OCI-LY3 (cell line): ENCODE data around the gene KCNA4.

Experiments
- H2AFZ ChIP-seq: fragments of 200-600, 300-600 bp; shearing (Covaris generic); 2 replicates; pipeline ENCODE4 v1.6.0; 2014; ENCODE audit warnings: antibody characterized with exemption, low read depth, low read length
- H3K27ac ChIP-seq: fragments of 200-600, 300-600 bp; sonication (generic); 2 replicates; pipeline ENCODE4 v1.5.1; 2014; ENCODE audit warnings: mild to moderate bottlenecking, low read length, moderate library complexity, mixed read lengths
- H3K27me3 ChIP-seq: fragments of 200-600, 300-600 bp; sonication (generic); 2 replicates; pipeline ENCODE4 v1.6.1; 2014; ENCODE audit warnings: low read depth, low read length, mixed read lengths
- H3K36me3 ChIP-seq: fragments of 200-600, 300-600 bp; sonication (generic); replicated peaks from 2 replicates; pipeline ENCODE3; 2014; ENCODE audit warnings: low read depth, low read length, mixed read lengths
- H3K4me1 ChIP-seq: fragments of 300-600, 200-600 bp; sonication (generic); 2 replicates; pipeline ENCODE4 v1.6.1; 2014; ENCODE audit warnings: low read length, mixed read lengths
- H3K4me2 ChIP-seq: fragments of 200-600, 300-600 bp; sonication (generic); 2 replicates; pipeline ENCODE4 v1.6.1; 2014; ENCODE audit warnings: low read length, mixed read lengths
- H3K4me3 ChIP-seq: fragments of 300-600, 200-600 bp; sonication (generic); 2 replicates; pipeline ENCODE4 v1.5.1; 2014; ENCODE audit warnings: antibody characterized with exemption, mild to moderate bottlenecking, low read length, moderate library complexity
- H3K79me2 ChIP-seq: fragments of 300-600, 200-600 bp; shearing (Covaris generic); 2 replicates; pipeline ENCODE4 v1.6.1; 2014; ENCODE audit warnings: mild to moderate bottlenecking, low read length, mixed read lengths
- H3K9ac ChIP-seq: fragments of 300-600, 200-600 bp; shearing (Covaris generic); 2 replicates; pipeline ENCODE4 v1.6.0; 2014; ENCODE audit warnings: mild to moderate bottlenecking, low read length, moderate library complexity
- H3K9me3 ChIP-seq: fragments of 200-600, 300-600 bp; shearing (Covaris generic); 2 replicates; pipeline ENCODE4 v1.6.1; 2014; ENCODE audit warnings: low read length, mixed read lengths; ENCODE audit not compliant: insufficient read depth
- H4K20me1 ChIP-seq: fragments of 200-600, 300-600 bp; sonication (generic); 2 replicates; pipeline ENCODE4 v1.6.1; 2016; ENCODE audit warnings: low read length, mixed read lengths; ENCODE audit not compliant: insufficient read depth
- EZH2phosphoT487 ChIP-seq: fragments of 200-600 bp; shearing (Covaris generic); IDR thresholded peaks from 2 replicates; pipeline ENCODE4 v1.6.1; 2018; ENCODE audit warnings: antibody characterized with exemption, mixed run types, low read depth
- TF ChIP-seq, protein P1 (sequence below): fragments of 200-600, 300-600 bp; sonication (generic); IDR thresholded peaks from 2 replicates; pipeline ENCODE4 v1.5.1; 2014; ENCODE audit warnings: antibody characterized with exemption, low read length, low read depth

KCNA4 gene

GRCh38 chr11:30016588-30017363 is at the start of gene KCNA4:
TSS of gene KCNA4 (minus strand) at chr11:30017030. CDS start at chr11:30012678, 4,352 bp downstream.
- no peak within 1 kb of the TSS for H3K4me3 ChIP-seq
- no peaks in the 10 kb centered on the region for H3K79me2 ChIP-seq
- no peaks in the 10 kb centered on the region for H3K9me3 ChIP-seq
- no peak within 1 kb of the TSS for H2AFZ ChIP-seq
- H3K27me3 ChIP-seq: no peaks in the 10 kb centered on the region
- TF ChIP-seq, protein P1, sequence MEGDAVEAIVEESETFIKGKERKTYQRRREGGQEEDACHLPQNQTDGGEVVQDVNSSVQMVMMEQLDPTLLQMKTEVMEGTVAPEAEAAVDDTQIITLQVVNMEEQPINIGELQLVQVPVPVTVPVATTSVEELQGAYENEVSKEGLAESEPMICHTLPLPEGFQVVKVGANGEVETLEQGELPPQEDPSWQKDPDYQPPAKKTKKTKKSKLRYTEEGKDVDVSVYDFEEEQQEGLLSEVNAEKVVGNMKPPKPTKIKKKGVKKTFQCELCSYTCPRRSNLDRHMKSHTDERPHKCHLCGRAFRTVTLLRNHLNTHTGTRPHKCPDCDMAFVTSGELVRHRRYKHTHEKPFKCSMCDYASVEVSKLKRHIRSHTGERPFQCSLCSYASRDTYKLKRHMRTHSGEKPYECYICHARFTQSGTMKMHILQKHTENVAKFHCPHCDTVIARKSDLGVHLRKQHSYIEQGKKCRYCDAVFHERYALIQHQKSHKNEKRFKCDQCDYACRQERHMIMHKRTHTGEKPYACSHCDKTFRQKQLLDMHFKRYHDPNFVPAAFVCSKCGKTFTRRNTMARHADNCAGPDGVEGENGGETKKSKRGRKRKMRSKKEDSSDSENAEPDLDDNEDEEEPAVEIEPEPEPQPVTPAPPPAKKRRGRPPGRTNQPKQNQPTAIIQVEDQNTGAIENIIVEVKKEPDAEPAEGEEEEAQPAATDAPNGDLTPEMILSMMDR: no peak
- no peak for TF ChIP-seq EZH2phosphoT487
- no peak within 1 kb of the TSS for H3K9ac ChIP-seq
- no peaks in the 10 kb centered on the region for H4K20me1 ChIP-seq
- no peaks in the 10 kb centered on the region for H3K4me1 ChIP-seq
- H3K27ac ChIP-seq: no peak within 1 kb of the TSS
- no peaks in the 10 kb centered on the region for H3K36me3 ChIP-seq
- no peak within 1 kb of the TSS for H3K4me2 ChIP-seq

DNA sequence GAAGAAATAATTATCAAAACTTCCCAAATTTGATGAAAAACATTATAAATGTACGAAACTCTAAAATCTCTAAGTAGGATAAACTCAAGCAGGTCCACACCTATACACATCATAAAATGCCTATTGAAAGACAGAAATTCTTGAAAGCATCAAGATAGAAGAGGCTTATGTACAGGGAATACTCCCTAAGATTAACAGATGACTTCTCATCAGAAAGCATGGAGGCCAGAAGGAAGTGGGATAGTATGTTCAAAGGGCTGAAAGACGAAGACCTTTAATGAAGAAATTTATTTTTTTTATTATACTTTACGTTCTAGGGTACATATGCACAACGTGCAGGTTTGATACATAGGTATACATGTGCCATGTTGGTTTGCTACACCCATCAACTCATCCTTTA is 45.3 kb upstream of the KCNA4 start:
- Histone ChIP-seq H3K79me2 (no peaks in the 10 kb centered on the region), H3K36me3 (no peaks in the 10 kb centered on the region), H3K4me2 (no peak overlapping the region), H3K4me1 (peaks cover 7% of the 10 kb centered on the region; the same call in 1 of the 2 replicates), H3K4me3 (no peak overlapping the region), H2AFZ (no peak overlapping the region), H4K20me1 (no peaks in the 10 kb centered on the region), H3K27ac (no peak overlapping the region), H3K9me3 (no peaks in the 10 kb centered on the region), H3K27me3 (no peaks in the 10 kb centered on the region), H3K9ac (no peak overlapping the region)
- TF ChIP-seq EZH2phosphoT487: no peak
- TF ChIP-seq, protein P1: no peak

GRCh38 chr11:30059172-30059815 is 42.5 kb upstream of the KCNA4 start:
- Histone ChIP-seq H3K4me1 (peaks cover 7% of the 10 kb centered on the region; the same call in 1 of the 2 replicates), H3K9me3 (no peaks in the 10 kb centered on the region), H2AFZ (no peak overlapping the region), H3K36me3 (no peaks in the 10 kb centered on the region), H3K4me2 (no peak overlapping the region), H3K4me3 (no peak overlapping the region), H3K9ac (no peak overlapping the region), H3K79me2 (no peaks in the 10 kb centered on the region), H4K20me1 (no peaks in the 10 kb centered on the region), H3K27me3 (no peaks in the 10 kb centered on the region), H3K27ac (0 out of 2 replicates have a peak overlapping the region, but pooled peaks have one; percentile 8)
- no peak for TF ChIP-seq EZH2phosphoT487
- TF ChIP-seq, protein P1: no peak

DNA sequence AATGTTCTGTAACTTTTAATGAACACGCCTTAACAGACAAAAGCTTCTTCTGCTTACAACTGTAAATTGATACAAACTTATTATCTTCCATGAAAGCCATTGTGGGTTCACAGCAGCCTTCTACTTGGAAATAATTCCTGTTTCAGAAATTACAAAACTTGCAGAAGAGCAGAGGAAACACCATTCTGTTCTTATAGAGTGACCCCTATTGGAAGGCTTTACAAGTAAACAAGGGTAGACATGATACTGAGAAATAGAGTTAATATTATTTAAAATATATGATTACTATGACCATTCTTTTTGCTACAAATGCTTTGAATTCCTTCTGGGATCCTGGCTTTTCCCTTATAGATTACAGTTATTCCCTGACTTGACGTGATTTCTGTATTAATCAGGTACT is 32.4 kb upstream of the KCNA4 start:
- Histone ChIP-seq H4K20me1 (no peaks in the 10 kb centered on the region), H3K36me3 (no peaks in the 10 kb centered on the region), H3K9ac (no peak overlapping the region), H3K4me3 (no peak overlapping the region), H3K27ac (no peak overlapping the region), H3K79me2 (no peaks in the 10 kb centered on the region), H3K4me1 (peaks cover 4% of the 10 kb centered on the region; the same call in 1 of the 2 replicates), H3K9me3 (no peaks in the 10 kb centered on the region), H2AFZ (no peak overlapping the region), H3K27me3 (no peaks in the 10 kb centered on the region), H3K4me2 (no peak overlapping the region)
- TF ChIP-seq EZH2phosphoT487: no peak
- TF ChIP-seq, protein P1: peak; percentile 28; the same call in 1 of the 2 replicates
